GM18861 (cell line): ENCODE data around the gene CYP3A7.
"Not testable (repeated sequence)": the region's sequence is repeated elsewhere in the genome, so short reads cannot be mapped to it uniquely, and the experiment has no call there.

Source experiments
- ATAC-seq: cut with Tn5 transposase; IDR thresholded peaks from one replicate; pipeline ENCODE4 v1.9.1; 2021; ENCODE audit not compliant: unreplicated experiment

The CYP3A7 gene

DNA sequence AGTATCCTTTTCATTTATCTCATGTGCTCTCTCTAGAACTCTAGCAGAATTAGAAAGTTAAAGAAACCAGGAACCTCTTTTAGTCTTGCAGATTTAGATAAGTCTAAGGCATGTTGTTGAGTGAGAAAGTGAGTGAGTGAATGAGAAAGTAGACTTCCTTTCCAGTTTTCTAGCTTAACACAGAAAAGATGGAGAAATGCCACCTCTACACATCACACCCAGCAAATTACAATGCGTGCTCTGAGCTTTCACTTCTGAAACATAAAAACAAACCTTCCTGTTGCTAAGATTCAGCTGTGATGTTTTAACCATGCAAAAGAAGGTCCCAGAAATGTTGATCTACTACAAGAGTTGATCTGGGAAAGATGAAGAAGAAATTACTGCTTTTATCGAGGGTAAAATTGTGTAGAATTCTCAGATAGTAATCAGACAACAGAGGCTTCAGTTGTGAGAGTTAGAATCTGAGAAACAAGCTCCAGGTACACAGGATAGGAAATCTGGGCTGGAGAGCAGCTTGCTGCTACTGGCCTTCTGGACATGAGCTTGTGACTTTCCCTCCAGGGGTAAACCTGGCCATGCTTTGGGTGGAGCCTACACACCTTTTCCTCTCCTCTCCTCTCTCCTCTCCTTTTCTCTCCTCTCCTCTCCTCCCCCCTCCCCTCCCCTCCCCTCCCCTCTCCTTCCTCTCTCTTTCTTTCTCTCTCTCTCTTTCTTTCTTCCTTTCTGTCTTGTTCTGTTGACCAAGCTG lies 59.8 kb downstream of the CYP3A7 start:
- no peak for ATAC-seq

DNA sequence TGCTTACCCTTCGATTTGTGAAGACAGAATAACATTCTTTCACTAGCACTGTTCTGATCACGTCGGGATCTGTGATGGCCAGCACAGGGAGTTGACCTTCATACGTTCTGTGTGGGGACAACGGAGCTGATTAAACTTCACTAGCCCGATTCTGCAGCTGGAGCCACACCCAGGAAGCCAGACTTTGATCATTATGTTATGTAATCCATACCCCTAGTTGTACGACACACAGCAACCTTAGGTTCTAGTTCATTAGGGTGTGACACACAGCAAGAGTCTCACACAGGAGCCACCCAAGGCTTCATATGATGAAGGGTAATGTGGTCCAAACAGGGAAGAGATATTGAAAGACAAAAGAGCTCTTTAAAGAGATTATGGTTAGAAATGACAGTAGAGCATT lies 62.4 kb downstream of the CYP3A7 start:
- no peak for ATAC-seq

DNA sequence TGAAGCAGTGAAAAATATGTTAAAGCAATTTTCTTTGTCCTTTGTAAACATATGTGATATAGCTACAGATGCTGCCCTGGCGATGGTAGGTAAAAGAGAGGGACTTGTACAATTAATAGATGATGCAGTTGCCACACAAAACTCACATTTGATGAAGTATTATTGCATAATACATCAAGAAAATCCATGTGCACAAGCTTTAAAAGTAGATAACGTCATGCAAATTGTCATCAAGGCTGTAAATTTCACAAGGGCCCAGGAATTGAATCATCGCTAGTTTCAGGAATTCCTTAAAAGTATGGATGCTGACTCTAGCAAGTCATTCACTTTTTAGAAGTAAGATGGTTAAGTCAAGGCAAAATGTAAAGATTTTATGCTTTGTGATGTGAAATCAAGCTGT lies 65.2 kb downstream of the CYP3A7 start:
- ATAC-seq: no peak

DNA sequence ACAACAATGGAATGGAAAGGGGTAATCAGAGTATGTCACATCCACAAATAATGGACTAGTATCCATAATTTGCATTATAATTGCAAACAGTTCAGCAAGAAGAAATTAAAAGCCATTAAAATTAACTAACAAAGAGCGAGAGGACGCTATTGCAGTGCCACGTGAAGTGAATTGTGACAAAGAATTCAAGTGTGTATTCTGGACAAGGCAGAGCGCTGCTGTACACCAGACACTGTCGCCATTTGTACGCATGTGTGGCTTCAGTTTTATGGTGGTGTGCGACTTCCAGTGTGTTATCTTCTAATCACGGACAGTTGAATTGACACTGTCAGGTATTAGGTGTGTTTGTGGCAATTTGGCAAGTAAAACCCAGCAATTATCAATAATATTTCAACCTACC lies 66.5 kb downstream of the CYP3A7 start:
- no peak for ATAC-seq

DNA sequence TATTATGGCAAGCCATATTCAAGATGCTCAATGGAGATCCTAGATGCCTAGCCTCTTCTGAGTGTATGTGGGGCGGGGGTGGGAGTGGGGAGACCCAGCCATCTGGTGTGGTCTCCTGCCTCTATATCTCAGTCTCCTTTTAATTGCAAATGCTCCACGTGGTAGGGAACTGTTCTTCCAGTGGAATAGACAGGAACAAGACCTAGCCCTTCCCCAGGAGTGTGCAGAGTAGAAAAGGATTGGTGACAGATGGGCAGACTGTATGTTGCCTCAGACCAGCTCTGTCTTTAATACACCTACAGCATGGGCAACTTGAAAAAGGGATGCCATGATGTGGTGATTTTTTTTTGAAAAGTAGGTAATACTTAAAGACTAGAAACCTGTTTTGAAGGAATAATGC lies 67.8 kb downstream of the CYP3A7 start:
- ATAC-seq: no peak

DNA sequence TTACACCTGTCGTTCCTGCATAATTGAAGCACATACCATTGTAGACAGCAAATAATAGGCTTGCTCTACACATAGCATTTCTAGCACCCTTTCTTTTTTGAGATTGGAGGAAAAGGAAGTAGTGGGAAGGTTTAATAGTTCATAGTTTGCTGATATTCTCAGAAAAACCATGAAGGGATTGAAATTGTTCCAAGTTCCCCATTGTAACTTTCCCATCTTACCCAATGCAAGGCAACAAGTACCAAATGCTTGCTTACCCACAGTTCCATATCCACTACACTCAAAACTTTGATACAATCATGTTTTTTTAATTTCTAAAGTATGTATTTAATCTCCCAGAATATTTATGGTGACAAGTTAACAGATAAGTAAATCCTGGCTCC lies 69.0 kb downstream of the CYP3A7 start:
- no peak for ATAC-seq

DNA sequence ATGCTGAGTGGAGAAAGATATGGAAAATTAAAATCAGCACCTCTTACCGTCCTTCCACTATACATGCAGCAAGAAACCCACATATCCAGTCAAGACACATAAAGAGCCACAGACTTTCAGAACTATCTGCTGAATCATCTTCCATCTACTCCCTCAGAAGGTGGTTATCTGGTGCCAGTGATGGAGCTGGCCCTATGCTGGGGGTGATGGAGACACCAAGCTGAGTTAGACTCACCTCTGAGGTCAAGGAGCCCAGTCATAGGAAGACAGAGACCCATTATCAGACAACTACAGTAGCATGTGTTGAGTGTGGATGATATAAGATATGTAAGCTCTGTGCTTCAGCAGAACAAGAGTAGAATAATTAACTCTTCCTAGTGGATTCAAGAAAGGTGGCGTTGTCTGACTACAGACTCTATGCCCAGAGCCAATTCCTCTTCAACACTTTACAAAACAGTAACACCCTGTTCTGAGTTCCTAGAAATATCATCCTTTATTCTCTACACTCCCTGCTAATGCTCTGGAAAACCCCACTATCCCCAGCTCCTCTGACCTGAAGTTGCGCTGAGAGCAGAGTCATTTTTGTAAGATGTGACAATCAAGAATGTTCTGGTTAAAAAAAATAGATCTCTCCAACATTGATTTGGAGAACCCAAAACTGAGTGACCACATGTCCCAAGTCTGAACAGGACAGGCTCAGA lies 69.5 kb downstream of the CYP3A7 start:
- ATAC-seq: no peak

DNA sequence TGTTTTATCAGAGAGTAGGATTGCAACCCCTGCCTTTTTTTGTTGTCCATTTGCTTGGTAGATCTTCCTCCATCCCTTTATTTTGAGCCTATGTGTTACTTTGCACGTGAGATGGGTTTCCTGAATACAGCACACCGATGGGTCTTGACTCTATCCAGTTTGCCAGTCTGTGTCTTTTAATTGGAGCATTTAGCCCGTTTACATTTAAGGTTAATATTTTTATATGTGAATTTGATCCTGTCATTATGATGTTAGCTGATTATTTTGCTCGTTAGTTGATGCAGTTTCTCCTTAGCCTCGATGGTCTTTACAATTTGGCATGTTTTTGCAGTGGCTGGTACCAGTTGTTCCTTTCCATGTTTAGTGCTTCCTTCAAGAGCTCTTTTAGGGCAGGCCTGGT lies 77.1 kb downstream of the CYP3A7 start:
- not testable (repeated sequence) for ATAC-seq
